Stimulated activated naive CD8-positive, alpha-beta T cell treated with anti-CD3 and anti-CD28 coated beads, Interleukin-15, Interleukin-2, amounts not matched to agents 100 ng/mL and 50 ng/mL, for 24 hours (primary cell): ENCODE measurements around the gene ZNF71.
A peak's percentile ranks its signal among the peaks of the same experiment; 100 is the strongest.
"Not testable (repeated sequence)": the region's sequence is repeated elsewhere in the genome, so short reads cannot be mapped to it uniquely, and the experiment has no call there.

Experiments used
- H3K27ac Mint-ChIP-seq: one replicate; pipeline ENCODE4 v1.8.0; 2021; ENCODE audit warnings: mild to moderate bottlenecking, mixed read lengths
- H3K27me3 Mint-ChIP-seq: one replicate; pipeline ENCODE4 v1.8.0; 2021; ENCODE audit warnings: mixed read lengths
- H3K36me3 Mint-ChIP-seq: one replicate; pipeline ENCODE4 v1.8.0; 2021; ENCODE audit warnings: low read depth, mixed read lengths
- H3K4me1 Mint-ChIP-seq: one replicate; pipeline ENCODE4 v1.8.0; 2021; ENCODE audit warnings: low read depth, mixed read lengths
- H3K4me3 Mint-ChIP-seq: one replicate; pipeline ENCODE4 v1.8.0; 2021; ENCODE audit warnings: mild to moderate bottlenecking, mixed read lengths
- H3K9me3 Mint-ChIP-seq: one replicate; pipeline ENCODE4 v1.8.0; 2021; ENCODE audit warnings: mixed read lengths

ZNF71 gene

GRCh38 chr19:56654151-56654550 lies 59.0 kb downstream of the ZNF71 start:
- Mint-ChIP-seq H3K9me3 (peaks cover 31% of the 10 kb centered on the region), H3K27ac (no peak overlapping the region), H3K27me3 (no peaks in the 10 kb centered on the region), H3K36me3 (peaks cover 3% of the 10 kb centered on the region), H3K4me3 (no peak overlapping the region), H3K4me1 (no peaks in the 10 kb centered on the region)

DNA sequence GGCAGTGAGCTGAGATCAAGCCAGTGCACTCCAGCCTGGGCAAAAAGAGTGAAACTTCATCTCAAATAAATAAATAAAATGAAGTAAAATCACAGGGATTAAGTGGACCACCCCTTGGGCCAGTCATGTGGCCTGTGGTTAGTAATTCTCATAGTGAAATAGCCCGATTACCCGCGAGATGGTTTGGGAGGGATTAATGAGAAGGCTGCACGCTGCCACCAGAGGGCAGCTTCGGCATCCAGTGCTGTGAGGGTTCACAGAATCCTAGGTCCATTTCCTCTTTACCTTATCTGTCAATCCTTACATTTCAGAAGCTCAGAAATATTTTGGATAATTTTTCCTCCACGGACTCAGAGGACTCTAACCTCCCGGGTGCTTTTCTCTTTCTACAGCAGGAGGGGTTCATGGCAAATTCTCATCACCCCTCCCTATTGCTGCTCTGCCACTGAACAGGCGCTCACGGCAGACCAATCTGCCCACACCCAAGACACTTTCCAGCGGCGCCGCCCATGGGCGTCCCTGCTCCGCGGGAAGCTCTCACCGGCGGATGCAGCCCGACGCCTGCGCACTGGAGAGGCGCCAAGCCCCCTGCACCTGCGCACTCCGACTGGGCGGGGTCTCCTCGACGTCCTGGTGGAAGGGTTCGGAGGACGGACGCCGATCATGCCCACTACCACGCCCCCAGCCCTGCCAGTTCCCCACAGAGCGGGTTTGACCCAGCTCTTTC lies 65.4 kb downstream of the ZNF71 start:
- Mint-ChIP-seq H3K27ac (no peak overlapping the region), H3K27me3 (no peaks in the 10 kb centered on the region), H3K4me1 (no peaks in the 10 kb centered on the region), H3K9me3 (peaks cover 19% of the 10 kb centered on the region), H3K4me3 (no peak overlapping the region), H3K36me3 (peaks cover 14% of the 10 kb centered on the region)

DNA sequence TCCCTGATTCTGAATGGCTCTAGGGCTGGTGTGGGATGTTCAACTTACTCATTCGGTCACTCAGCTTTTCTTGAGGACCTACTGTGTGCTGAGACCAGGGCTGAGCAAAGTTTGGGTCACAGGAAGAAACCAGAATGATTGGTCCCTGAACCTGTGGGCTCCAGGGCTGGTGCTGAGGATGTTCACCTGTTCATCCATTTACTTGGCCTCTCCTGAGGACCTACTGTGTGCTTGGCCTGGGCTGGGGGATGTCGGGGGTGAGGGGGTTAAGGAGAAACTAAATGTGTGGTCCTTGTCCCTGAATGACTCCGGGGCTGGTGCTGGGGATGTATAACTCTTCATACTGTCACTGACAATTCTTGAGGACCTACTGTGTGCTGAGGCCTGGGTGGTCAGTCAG lies 66.1 kb downstream of the ZNF71 start:
- Mint-ChIP-seq H3K27ac (no peak overlapping the region), H3K4me1 (no peaks in the 10 kb centered on the region)

GRCh38 chr19:56663931-56664500 lies 68.9 kb downstream of the ZNF71 start:
- Mint-ChIP-seq H3K27ac (no peak overlapping the region), H3K36me3 (peaks cover 14% of the 10 kb centered on the region), H3K9me3 (peaks cover 8% of the 10 kb centered on the region), H3K27me3 (no peaks in the 10 kb centered on the region), H3K4me3 (no peak overlapping the region), H3K4me1 (no peaks in the 10 kb centered on the region)

More for the DNA sequence above, 66.1 kb downstream of the ZNF71 start:
- Mint-ChIP-seq H3K4me3 (no peak overlapping the region), H3K9me3 (peaks cover 17% of the 10 kb centered on the region), H3K27me3 (no peaks in the 10 kb centered on the region), H3K36me3 (peaks cover 14% of the 10 kb centered on the region)

- Mint-ChIP-seq H3K9me3 (peaks cover 4% of the 10 kb centered on the region), H3K27ac (no peak overlapping the region)
Observed at GRCh38 chr19:56664511-56664910, 69.4 kb downstream of the ZNF71 start.

GRCh38 chr19:56667311-56667870 lies 72.3 kb downstream of the ZNF71 start:
- Mint-ChIP-seq H3K4me1 (peaks cover 15% of the 10 kb centered on the region), H3K9me3 (peaks cover 11% of the 10 kb centered on the region), H3K27ac (no peak overlapping the region), H3K36me3 (peaks cover 8% of the 10 kb centered on the region), H3K4me3 (no peak overlapping the region), H3K27me3 (no peaks in the 10 kb centered on the region)

More at GRCh38 chr19:56664511-56664910, 69.4 kb downstream of the ZNF71 start:
- H3K4me1 Mint-ChIP-seq: no peaks in the 10 kb centered on the region
- no peaks in the 10 kb centered on the region for H3K27me3 Mint-ChIP-seq
- peaks cover 14% of the 10 kb centered on the region for H3K36me3 Mint-ChIP-seq
- no peak overlapping the region for H3K4me3 Mint-ChIP-seq

- no peaks in the 10 kb centered on the region for H3K27me3 Mint-ChIP-seq
- peaks cover 6% of the 10 kb centered on the region for H3K36me3 Mint-ChIP-seq
- H3K4me3 Mint-ChIP-seq: no peak overlapping the region
- H3K9me3 Mint-ChIP-seq: peaks cover 11% of the 10 kb centered on the region
- H3K4me1 Mint-ChIP-seq: peaks cover 15% of the 10 kb centered on the region
- H3K27ac Mint-ChIP-seq: no peak overlapping the region
Observed at GRCh38 chr19:56668676-56669075, 73.6 kb downstream of the ZNF71 start.

DNA sequence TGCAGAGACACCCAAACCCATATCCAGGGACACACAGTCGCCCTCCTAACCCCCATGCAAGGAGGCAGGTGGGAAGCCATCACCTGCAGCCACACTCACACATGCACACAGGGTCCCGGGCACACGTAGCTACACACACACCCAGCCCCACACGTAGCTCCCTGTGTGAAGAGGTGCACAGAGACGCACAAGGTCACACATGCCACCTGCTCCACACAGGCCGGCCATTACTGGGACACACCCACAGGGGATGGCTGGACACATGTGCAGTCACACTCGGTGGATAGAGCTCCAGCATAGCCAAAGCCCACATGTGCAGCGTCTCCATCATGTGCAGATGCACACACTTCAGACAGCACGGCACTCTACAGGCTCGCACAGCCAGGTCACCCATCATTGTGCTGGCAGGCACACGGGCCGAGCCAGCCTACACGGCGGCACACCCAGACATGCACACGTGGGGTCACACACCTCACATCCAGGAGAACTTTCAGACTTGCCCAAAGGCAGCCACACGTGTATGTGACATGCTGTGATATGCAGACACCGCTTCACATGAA lies 75.4 kb downstream of the ZNF71 start:
- Mint-ChIP-seq H3K27me3 (no peaks in the 10 kb centered on the region), H3K4me1 (peaks cover 15% of the 10 kb centered on the region), H3K9me3 (peaks cover 11% of the 10 kb centered on the region), H3K4me3 (peak overlapping the region; percentile 85), H3K36me3 (no peaks in the 10 kb centered on the region), H3K27ac (peak overlapping the region; percentile 21)

GRCh38 chr19:56670961-56671612 lies 76.0 kb downstream of the ZNF71 start:
- Mint-ChIP-seq H3K27me3 (no peaks in the 10 kb centered on the region), H3K4me3 (peak overlapping the region; percentile 85), H3K4me1 (peaks cover 15% of the 10 kb centered on the region), H3K36me3 (no peaks in the 10 kb centered on the region), H3K9me3 (peaks cover 11% of the 10 kb centered on the region), H3K27ac (peak overlapping the region; percentile 68)

GRCh38 chr19:56671613-56671994 lies 76.5 kb downstream of the ZNF71 start, which contains the start of gene ZNF835:
TSS of gene ZNF835 (minus strand) at chr19:56671757. CDS start at chr19:56665198, 6,559 bp downstream.
- H3K27me3 Mint-ChIP-seq: no peaks in the 10 kb centered on the region

GRCh38 chr19:56672610-56673009 lies 77.5 kb downstream of the ZNF71 start:
- not testable (repeated sequence) for H3K27ac Mint-ChIP-seq, H3K4me3 Mint-ChIP-seq

More at GRCh38 chr19:56671613-56671994, 76.5 kb downstream of the ZNF71 start, which contains the start of gene ZNF835:
- Mint-ChIP-seq H3K4me1 (peaks cover 15% of the 10 kb centered on the region), H3K36me3 (no peaks in the 10 kb centered on the region), H3K4me3 (peak within 1 kb of the TSS; percentile 85), H3K27ac (peak within 1 kb of the TSS; percentile 68), H3K9me3 (peaks cover 15% of the 10 kb centered on the region)

More at GRCh38 chr19:56672610-56673009, 77.5 kb downstream of the ZNF71 start:
- not testable (repeated sequence) for H3K27me3 Mint-ChIP-seq, H3K36me3 Mint-ChIP-seq
- Mint-ChIP-seq H3K9me3 (peaks cover 18% of the 10 kb centered on the region), H3K4me1 (peaks cover 15% of the 10 kb centered on the region)
